Loucy (cell line): ENCODE measurements around the gene DRD4.

Experiments
- CTCF ChIP-seq: fragments of 200-600 bp; sonication (generic); conservative IDR thresholded peaks from 2 replicates; pipeline ENCODE4 v1.5.1; 2014; ENCODE audit warnings: mild to moderate bottlenecking, antibody characterized with exemption, low read length
- EZH2phosphoT487 ChIP-seq: fragments of 200-600 bp; IDR thresholded peaks from 2 replicates; pipeline ENCODE4 v1.6.1; 2018; ENCODE audit warnings: antibody characterized with exemption, mild to moderate bottlenecking, moderate library complexity, borderline replicate concordance

GRCh38 chr11:603154-603553 is 33.9 kb upstream of the DRD4 start:
- no peak for TF ChIP-seq CTCF
- no peak for TF ChIP-seq EZH2phosphoT487
